GM12873 (cell line): ENCODE data around the gene DPEP2.

Source experiments
- TF ChIP-seq, protein P1 (sequence below): IDR thresholded peaks from 2 replicates; pipeline ENCODE4 v1.5.1; 2012; ENCODE audit warnings: low read depth, mild to moderate bottlenecking, moderate library complexity, low read length, control low read depth; ENCODE audit not compliant: insufficient read depth; ENCODE audit errors: missing control alignments

Gene DPEP2

DNA sequence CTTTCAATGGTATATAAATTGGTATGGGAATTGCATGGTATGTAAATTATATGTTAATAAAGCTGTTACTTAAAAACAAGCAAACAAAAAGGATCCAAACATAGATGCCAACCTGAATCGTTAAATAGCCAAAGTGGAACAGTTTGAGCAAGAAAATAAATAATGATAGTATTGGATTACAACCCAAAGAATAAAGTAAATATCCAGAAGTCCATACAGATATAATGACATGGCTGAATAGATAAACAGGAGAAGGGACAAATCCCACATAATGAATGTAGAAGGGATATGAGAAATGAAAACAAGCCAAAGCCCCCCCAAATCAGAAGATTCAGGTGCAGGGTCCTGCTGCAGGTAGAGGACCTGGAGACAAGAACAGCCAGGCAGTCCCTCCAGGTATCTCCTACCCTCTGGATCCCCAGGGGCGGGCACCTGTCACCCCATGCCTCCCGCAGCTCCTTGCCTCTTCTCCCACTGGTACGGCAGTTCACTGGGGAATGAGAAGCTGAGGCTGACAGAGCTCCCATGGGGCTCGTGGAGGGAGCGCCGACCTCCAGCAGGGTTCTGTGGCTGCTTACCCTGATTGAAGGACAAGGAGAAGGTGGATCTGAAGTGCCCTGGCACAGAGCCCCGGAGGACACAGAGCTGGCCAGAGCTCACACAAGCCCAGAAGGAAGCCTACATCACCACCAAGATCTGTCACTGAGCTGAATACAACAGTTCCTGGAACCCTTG is 45.5 kb downstream of the DPEP2 start:
- TF ChIP-seq, protein P1, sequence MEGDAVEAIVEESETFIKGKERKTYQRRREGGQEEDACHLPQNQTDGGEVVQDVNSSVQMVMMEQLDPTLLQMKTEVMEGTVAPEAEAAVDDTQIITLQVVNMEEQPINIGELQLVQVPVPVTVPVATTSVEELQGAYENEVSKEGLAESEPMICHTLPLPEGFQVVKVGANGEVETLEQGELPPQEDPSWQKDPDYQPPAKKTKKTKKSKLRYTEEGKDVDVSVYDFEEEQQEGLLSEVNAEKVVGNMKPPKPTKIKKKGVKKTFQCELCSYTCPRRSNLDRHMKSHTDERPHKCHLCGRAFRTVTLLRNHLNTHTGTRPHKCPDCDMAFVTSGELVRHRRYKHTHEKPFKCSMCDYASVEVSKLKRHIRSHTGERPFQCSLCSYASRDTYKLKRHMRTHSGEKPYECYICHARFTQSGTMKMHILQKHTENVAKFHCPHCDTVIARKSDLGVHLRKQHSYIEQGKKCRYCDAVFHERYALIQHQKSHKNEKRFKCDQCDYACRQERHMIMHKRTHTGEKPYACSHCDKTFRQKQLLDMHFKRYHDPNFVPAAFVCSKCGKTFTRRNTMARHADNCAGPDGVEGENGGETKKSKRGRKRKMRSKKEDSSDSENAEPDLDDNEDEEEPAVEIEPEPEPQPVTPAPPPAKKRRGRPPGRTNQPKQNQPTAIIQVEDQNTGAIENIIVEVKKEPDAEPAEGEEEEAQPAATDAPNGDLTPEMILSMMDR, result no peak

DNA sequence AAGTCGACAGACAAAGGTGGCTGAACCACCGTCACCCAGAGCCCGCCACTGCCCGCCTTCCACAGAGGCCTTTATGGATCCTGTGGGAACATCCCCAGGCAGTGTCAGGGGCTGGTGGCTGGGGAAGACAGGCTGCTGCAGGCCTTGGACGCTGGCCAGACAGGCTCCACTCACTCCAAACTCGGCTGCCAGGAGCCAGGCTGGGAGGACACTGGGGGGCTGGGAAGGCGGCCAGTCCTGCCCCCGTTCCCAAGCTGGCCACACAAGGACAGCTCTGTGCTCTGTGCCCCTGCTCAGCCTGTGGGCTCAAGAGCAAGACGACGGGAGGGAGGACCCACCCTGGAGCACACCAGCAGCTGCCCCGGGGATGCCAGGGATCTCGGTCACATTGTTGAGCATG is 47.8 kb downstream of the DPEP2 start:
- TF ChIP-seq, protein P1, result no peak

DNA sequence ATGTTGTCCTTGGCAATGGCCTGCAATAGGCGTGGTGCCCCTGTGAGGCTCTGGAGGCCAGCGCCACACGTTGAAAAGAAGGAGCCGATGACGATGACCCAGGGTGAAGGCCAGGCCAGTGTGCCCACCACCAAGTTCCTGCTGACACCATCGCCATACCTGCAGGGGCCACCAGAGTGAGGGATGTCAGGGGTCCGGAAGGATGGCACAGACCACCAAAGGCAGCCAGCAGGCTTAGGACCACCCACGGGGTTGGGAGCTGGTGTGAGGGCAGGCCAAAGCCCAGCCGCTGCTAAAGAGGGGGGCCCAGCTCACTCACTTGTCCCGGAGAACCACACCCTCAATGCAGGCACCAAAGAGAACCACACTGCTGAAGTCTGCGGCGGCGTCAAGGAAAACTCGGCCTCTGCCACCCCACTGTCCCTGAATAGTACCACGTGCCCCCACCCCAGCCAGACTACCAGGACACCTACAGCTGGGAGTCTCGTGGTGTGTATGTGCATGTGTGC is 48.9 kb downstream of the DPEP2 start:
- TF ChIP-seq, protein P1, result no peak

DNA sequence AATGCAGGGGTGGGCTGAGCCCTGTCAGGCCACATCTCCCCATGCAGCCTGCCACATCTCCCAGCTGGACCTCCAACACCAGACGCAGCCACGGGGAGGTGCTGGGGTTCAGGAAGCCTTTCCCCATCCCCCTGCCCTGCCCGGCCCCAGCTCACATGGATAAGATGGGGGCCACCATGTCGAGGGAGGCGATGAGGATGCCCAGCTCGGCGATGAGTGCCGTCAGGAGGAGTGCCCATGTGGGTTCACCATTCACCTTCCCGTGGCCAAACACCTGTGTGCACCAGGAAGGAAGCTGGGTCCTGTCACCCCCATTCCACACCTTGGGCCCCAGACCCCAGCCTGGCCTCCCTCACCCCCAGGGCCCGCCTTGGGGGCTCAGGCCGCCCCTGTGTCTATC is 49.6 kb downstream of the DPEP2 start:
- TF ChIP-seq, protein P1, result no peak

DNA sequence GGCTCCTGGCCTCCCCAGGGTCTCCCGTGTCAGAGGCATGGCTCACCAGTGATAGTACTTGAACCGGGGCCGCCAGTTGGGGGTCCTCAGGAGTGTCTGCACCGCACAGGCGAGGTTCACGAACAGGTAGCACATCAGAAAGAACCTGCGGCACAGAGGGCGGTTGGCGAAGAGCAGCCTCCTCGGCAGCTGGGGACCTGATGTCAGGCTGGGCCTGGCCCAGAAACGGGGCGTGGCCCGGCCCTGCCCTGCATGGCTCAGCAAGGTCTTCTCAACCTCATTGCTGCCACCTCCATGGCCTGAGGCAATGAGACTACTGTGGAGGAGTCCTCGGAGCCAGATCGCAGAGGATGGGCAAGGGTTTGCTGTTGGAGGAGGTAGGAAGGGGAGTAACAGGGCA is 51.3 kb downstream of the DPEP2 start:
- TF ChIP-seq, protein P1, result no peak

DNA sequence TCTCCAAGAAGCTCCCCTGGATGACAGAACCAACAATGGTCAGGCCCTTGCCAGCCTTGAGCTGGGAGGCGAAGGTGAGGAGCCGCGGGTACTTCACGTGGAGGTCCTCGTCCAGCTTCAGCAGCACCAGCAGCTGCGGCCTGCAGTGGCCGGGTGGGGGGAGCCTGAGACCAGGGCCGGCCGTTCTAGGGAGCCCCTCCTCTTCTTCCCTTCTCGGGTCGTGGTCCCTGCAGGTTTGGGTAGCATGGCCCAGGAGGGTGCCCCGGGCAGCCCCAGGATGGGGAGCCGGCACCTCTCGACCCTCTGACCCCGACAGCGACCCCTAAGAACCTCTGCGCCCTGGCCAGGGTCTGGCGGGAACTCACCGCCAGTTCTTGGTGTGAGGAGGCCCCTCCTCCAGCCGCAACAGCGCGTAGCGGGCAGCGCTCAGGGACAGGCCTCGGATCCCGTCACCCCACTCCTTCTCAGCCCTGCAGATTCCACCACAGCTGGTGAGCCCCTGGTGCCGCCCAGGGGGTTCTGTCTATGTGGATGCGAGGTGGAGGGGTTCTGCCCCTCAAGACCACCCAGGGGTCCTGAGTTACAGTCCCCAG is 52.2 kb downstream of the DPEP2 start:
- TF ChIP-seq, protein P1, result no peak

DNA sequence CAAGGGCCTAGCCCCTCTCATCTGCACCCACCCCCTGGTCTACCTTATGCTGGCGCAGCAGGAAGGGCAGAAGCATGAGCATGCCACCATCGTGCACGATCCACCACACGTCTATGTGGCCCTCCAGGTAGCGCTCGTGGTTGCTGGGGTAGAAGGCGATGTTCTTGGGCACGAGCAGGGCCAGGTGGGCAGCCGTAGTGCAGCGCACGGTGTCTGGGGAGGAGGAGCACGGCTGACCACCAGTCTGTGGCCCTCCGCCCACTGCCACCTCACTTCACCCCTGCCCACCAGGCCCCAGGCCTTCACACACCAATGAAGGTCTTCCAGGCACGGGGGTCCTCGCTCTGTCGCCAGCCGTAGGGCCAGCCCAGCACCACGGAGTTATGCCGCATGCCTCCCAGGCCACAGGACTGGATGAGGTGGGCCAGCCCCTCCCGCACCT is 53.1 kb downstream of the DPEP2 start:
- TF ChIP-seq, protein P1, result no peak
